ENCODE results near the gene CYP21A2. TPM values are rescaled to one million over a fixed set of nuclear protein-coding genes. Genes with fewer than 3 reads are reported as not detected.

Gene CYP21A2
- total RNA-seq, 4 donors from 2014 or later: 0.16 to 0.41 TPM; not detected in 2

DNA sequence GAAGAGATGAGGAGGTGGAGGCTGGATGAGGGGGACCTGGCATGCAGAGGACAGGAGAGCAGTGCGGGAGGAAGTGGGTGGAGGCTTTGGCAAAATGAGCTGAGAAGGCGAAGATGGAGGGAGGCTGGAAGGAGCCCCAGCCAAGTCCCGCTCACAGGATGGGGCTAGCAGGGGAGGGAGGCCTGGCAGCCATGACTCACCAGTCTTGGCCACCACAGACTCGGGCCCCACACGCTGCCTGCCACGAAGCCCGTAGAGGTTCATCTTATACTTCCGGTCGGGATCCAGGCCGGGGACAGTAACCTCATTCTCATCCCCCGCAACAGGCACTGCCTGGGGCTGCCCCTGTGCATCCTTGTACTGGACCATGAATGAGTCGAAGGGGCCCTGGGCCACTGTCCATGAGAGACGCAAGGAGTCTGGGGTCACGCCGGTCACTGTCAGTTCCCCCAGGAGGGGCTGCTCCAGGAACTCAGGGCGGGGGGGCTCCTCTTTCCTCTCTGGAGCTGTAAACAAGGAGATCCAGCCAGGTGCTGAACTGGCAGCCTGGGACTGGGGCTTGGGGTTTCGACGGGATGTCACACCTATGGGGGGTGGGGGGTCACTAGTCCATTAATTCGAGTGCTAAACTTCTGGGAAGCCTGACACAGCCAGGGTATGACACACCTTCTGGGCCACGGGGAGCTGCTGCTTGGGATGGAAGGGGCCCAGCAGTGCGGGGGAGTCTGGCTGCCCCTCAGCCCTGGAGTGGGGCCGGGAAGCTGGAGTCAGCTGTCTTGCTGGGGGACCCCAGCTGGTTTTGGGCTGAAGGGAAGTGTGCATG, 43.2 kb downstream of the CYP21A2 start:
- Histone ChIP-seq H3K36me3 (no peaks in the 10 kb centered on the region), H3K9me3 (no peaks in the 10 kb centered on the region), H3K27ac (peak overlapping the region; percentile 10 to 62 (median 57)), H3K4me1 (no peaks in the 10 kb centered on the region), H3K4me3 (no peak overlapping the region), H3K27me3 (peaks cover 0 to 2% (median 0%) of the 10 kb centered on the region in 3 donors)
- ATAC-seq (peak in 1 of 2 donors; percentile 40), DNase-seq (peak in 1 of 2 donors; percentile 70)
- TF ChIP-seq, protein P1, sequence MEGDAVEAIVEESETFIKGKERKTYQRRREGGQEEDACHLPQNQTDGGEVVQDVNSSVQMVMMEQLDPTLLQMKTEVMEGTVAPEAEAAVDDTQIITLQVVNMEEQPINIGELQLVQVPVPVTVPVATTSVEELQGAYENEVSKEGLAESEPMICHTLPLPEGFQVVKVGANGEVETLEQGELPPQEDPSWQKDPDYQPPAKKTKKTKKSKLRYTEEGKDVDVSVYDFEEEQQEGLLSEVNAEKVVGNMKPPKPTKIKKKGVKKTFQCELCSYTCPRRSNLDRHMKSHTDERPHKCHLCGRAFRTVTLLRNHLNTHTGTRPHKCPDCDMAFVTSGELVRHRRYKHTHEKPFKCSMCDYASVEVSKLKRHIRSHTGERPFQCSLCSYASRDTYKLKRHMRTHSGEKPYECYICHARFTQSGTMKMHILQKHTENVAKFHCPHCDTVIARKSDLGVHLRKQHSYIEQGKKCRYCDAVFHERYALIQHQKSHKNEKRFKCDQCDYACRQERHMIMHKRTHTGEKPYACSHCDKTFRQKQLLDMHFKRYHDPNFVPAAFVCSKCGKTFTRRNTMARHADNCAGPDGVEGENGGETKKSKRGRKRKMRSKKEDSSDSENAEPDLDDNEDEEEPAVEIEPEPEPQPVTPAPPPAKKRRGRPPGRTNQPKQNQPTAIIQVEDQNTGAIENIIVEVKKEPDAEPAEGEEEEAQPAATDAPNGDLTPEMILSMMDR (IDR thresholded peaks at IDR 0.05 in 4 of 5, conservative IDR thresholded peaks at IDR 0.05 in 1 of 5): no peak
- TF ChIP-seq POLR2A (IDR thresholded peaks at IDR 0.05): no peak
- in situ Hi-C loops (cut with MboI; ENCODE audit: low sequenced_read_pairs in 4 of 4) (no loop called here), intact Hi-C loops (cut with DNase I; ENCODE audit: low total_unique reads) (no loop called here)

DNA sequence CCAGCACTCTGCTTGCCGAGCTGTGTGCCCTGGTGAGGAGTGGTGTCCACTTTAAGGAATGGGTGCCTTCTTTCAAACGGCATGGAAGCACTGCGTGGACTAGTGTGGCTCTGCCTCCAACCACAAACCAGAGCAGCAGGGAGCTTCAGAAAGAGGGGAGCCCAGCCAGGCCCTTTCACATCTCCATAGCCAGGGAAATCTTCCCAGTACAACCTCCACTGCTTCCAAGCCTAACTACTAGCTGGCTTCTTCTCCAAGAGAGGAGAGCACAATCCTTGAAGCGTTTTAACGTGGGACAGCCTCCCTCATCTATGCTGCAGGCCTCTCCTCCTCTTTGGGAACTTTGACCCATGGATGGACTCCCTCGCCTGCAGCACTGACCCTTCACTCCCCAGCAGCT, 44.3 kb downstream of the CYP21A2 start:
- Histone ChIP-seq H3K27ac (peak overlapping the region in 3 of 4 donors; percentile 33 to 62 (median 57)), H3K4me3 (no peak overlapping the region), H3K36me3 (no peaks in the 10 kb centered on the region), H3K27me3 (peaks cover 0 to 5% (median 2%) of the 10 kb centered on the region in 3 donors), H3K4me1 (no peaks in the 10 kb centered on the region), H3K9me3 (no peaks in the 10 kb centered on the region)
- intact Hi-C loops (cut with DNase I; ENCODE audit: low total_unique reads): no loop called here
- in situ Hi-C loops (cut with MboI; ENCODE audit: low sequenced_read_pairs in 4 of 4): no loop called here
- TF ChIP-seq, protein P1 (IDR thresholded peaks at IDR 0.05 in 4 of 5, conservative IDR thresholded peaks at IDR 0.05 in 1 of 5): no peak
- no peak for TF ChIP-seq POLR2A (IDR thresholded peaks at IDR 0.05)
- no peak for ATAC-seq
- DNase-seq: no peak

DNA sequence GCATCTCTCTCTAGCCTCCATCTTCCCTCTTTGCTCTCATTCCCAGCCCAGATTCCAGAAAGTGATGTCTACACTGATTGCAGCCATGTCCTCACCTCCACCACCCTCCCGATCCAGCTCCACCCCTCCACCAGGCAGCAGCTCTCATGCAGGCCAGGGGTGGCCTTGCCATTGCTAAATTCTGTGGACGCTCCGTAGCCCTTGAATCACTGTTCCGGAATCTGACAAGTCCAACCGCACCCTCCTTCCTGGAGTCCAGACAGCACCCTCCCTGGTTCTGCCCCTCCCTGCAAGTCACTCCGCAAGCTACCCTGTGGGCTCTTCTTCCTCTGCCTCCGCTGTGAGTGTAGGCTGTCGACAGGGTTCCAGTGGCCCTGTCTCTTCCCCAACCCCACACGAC, 44.7 kb downstream of the CYP21A2 start:
- peak; percentile 44 to 79 for DNase-seq
- in situ Hi-C loops (cut with MboI; ENCODE audit: low sequenced_read_pairs in 4 of 4): no loop called here
- H3K4me1 ChIP-seq: no peaks in the 10 kb centered on the region

DNA sequence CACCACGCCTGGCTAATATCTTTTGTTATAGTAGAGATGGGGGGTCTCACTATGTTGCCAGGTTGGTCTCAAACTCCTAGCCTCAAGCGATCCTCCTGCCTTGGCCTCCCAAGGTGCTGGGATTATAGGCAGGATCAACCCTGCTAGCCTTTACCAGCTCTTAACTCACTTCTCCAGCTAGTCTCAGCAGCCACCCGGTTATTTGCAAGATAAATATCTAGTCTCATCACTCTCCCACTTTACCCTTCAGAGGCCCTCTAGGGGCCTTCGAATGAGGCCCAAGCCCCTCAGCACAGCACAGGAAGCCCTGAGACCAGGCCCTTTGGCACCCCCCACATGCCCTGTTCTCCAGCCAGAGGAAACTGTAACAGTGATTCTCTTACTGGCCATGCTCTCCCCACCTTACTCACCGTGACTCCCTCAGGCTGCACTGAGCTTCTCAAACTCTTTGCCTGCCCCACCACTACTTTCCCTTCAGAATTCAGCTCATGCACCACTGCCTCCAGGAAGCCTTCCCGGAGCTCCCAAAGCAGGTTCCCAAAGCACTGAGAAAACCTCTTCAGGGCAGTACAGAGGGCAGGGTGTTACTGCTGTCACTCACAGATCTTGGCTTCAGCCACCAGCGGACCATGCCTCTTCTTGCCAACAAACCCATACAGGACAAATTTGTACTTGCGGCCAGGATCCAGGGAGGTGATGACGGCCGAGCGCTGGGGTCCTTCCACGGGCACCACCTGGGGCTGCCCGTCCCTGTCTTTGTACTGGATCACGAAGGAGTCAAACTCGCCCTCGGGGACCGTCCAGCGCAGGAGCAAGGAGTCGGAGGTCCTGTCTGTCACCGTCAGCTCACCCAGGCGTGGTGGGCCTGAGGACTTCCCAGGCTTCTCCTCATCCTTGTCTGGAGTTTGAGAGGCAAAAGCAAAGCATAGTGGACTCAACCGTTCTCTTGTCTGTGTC, 45.9 kb downstream of the CYP21A2 start:
- DNase-seq: no peak
- H3K27me3 ChIP-seq: peaks cover 0 to 5% (median 2%) of the 10 kb centered on the region in 3 donors
- no peaks in the 10 kb centered on the region for H3K9me3 ChIP-seq
- no peak for ATAC-seq
- in situ Hi-C loops (cut with MboI; ENCODE audit: low sequenced_read_pairs in 4 of 4): no loop called here
- no peaks in the 10 kb centered on the region for H3K4me1 ChIP-seq
- H3K27ac ChIP-seq: peak overlapping the region in 2 of 4 donors; percentile 34 to 41
- H3K36me3 ChIP-seq: no peaks in the 10 kb centered on the region
- intact Hi-C loops (cut with DNase I; ENCODE audit: low total_unique reads): no loop called here
- TF ChIP-seq, protein P1 (IDR thresholded peaks at IDR 0.05 in 4 of 5, conservative IDR thresholded peaks at IDR 0.05 in 1 of 5): no peak
- no peak for TF ChIP-seq POLR2A (IDR thresholded peaks at IDR 0.05)
- no peak overlapping the region for H3K4me3 ChIP-seq

More for the DNA sequence above, 44.7 kb downstream of the CYP21A2 start:
- Histone ChIP-seq H3K4me3 (no peak overlapping the region), H3K9me3 (no peaks in the 10 kb centered on the region), H3K36me3 (no peaks in the 10 kb centered on the region), H3K27me3 (peaks cover 0 to 5% (median 2%) of the 10 kb centered on the region in 3 donors), H3K27ac (peak overlapping the region in 3 of 4 donors; percentile 34 to 62 (median 35))
- TF ChIP-seq, protein P1 (IDR thresholded peaks at IDR 0.05 in 4 of 5, conservative IDR thresholded peaks at IDR 0.05 in 1 of 5): no peak
- no peak for TF ChIP-seq POLR2A (IDR thresholded peaks at IDR 0.05)
- intact Hi-C loops (cut with DNase I; ENCODE audit: low total_unique reads): no loop called here
- peak; percentile 45 to 75 for ATAC-seq
